Measurements from ENCODE around the gene SEBOX. TPM values are rescaled to one million over a fixed set of nuclear protein-coding genes. Genes with fewer than 3 reads are reported as not detected.

The SEBOX gene
- total RNA-seq, 5 donors from 2014 or later (not counting 1 experiment from before 2014, with no cell fraction given), result not detected

- POLR2A ChIA-PET, result no interaction called here
- Mint-ChIP-seq H3K4me1 (peaks cover 0 to 6% (median 4%) of the 10 kb centered on the region in 3 donors), H3K9me3 (no peaks in the 10 kb centered on the region), H3K4me3 (no peak overlapping the region), H3K36me3 (peaks cover 24% of the 10 kb centered on the region), H3K27me3 (no peaks in the 10 kb centered on the region), H3K27ac (no peak overlapping the region)
- no peaks in the 10 kb centered on the region for H3K27me3 ChIP-seq (replicated peaks in 1 of 2; ENCODE audit: control insufficient read depth in 2 of 2, extremely low read depth in 1 of 2, insufficient read depth in 2 of 2, low read length in 1 of 2)
- no peak for DNase-seq
- H3K36me3 ChIP-seq (ENCODE audit: control insufficient read depth in 2 of 2, extremely low read depth in 1 of 2, insufficient read depth in 1 of 2, low read length in 1 of 2), result peaks cover 7 to 44% of the 10 kb centered on the region in 2 donors
- CTCF ChIA-PET, result no interaction called here
- ATAC-seq (replicated peaks in 1 of 4), result no peak
- H3K9me3 ChIP-seq, result no peaks in the 10 kb centered on the region
- 80% methylated on average over 2 of the region's 3 CpGs for WGBS (ENCODE audit: insufficient coverage)
- H3K4me1 ChIP-seq (ENCODE audit: control insufficient read depth in 1 of 2, extremely low read depth in 1 of 2, insufficient read depth in 2 of 2, low read length in 2 of 2), result no peaks in the 10 kb centered on the region
- H3K4me3 ChIP-seq (ENCODE audit: control insufficient read depth in 1 of 2, extremely low read depth in 1 of 2, low read length in 1 of 2), result no peak overlapping the region
- H3K27ac ChIP-seq (ENCODE audit: low read length), result no peak overlapping the region
Measured at GRCh38 chr17:28327709-28328108, 37.3 kb downstream of the SEBOX start.

GRCh38 chr17:28327031-28327607 is 37.9 kb downstream of the SEBOX start:
- no peak overlapping the region for H3K27ac ChIP-seq (ENCODE audit: low read length)
- peaks cover 0 to 2% (median 1%) of the 10 kb centered on the region in 3 donors for H3K4me1 Mint-ChIP-seq
- ChIA-PET CTCF (no interaction called here), POLR2A (no interaction called here)
- H3K4me3 Mint-ChIP-seq, result no peak overlapping the region
- peaks cover 24% of the 10 kb centered on the region for H3K36me3 Mint-ChIP-seq
- no peak overlapping the region for H3K27ac Mint-ChIP-seq
- DNase-seq (no peak), ATAC-seq (replicated peaks in 1 of 4) (no peak)
- WGBS (ENCODE audit: insufficient coverage), result 100% methylated on average over 2 of the region's 9 CpGs
- H3K27me3 Mint-ChIP-seq, result no peaks in the 10 kb centered on the region
- H3K9me3 Mint-ChIP-seq, result no peaks in the 10 kb centered on the region
- no peaks in the 10 kb centered on the region for H3K9me3 ChIP-seq
- no peaks in the 10 kb centered on the region for H3K27me3 ChIP-seq (replicated peaks in 1 of 2; ENCODE audit: control insufficient read depth in 2 of 2, extremely low read depth in 1 of 2, insufficient read depth in 2 of 2, low read length in 1 of 2)
- H3K36me3 ChIP-seq (ENCODE audit: control insufficient read depth in 2 of 2, extremely low read depth in 1 of 2, insufficient read depth in 1 of 2, low read length in 1 of 2), result peaks cover 6 to 43% of the 10 kb centered on the region in 2 donors
- no peak overlapping the region for H3K4me3 ChIP-seq (ENCODE audit: control insufficient read depth in 1 of 2, extremely low read depth in 1 of 2, low read length in 1 of 2)
- H3K4me1 ChIP-seq (ENCODE audit: control insufficient read depth in 1 of 2, extremely low read depth in 1 of 2, insufficient read depth in 2 of 2, low read length in 2 of 2), result no peaks in the 10 kb centered on the region

GRCh38 chr17:28326114-28326513 is 38.9 kb downstream of the SEBOX start:
- Histone ChIP-seq H3K27ac (ENCODE audit: low read length) (no peak overlapping the region), H3K36me3 (ENCODE audit: control insufficient read depth in 2 of 2, extremely low read depth in 1 of 2, insufficient read depth in 1 of 2, low read length in 1 of 2) (peaks cover 3 to 33% of the 10 kb centered on the region in 2 donors), H3K9me3 (no peaks in the 10 kb centered on the region), H3K4me3 (ENCODE audit: control insufficient read depth in 1 of 2, extremely low read depth in 1 of 2, low read length in 1 of 2) (no peak overlapping the region), H3K27me3 (replicated peaks in 1 of 2; ENCODE audit: control insufficient read depth in 2 of 2, extremely low read depth in 1 of 2, insufficient read depth in 2 of 2, low read length in 1 of 2) (no peaks in the 10 kb centered on the region), H3K4me1 (ENCODE audit: control insufficient read depth in 1 of 2, extremely low read depth in 1 of 2, insufficient read depth in 2 of 2, low read length in 2 of 2) (no peaks in the 10 kb centered on the region)
- peaks cover 21% of the 10 kb centered on the region for H3K36me3 Mint-ChIP-seq
- 100% methylated on average over 5 of the region's 7 CpGs for WGBS (ENCODE audit: insufficient coverage)
- H3K27ac Mint-ChIP-seq, result no peak overlapping the region
- no peaks in the 10 kb centered on the region for H3K27me3 Mint-ChIP-seq
- peaks cover 0 to 2% (median 0%) of the 10 kb centered on the region in 3 donors for H3K4me1 Mint-ChIP-seq
- no peak overlapping the region for H3K4me3 Mint-ChIP-seq
- ChIA-PET CTCF (no interaction called here), POLR2A (no interaction called here)
- DNase-seq (no peak), ATAC-seq (replicated peaks in 1 of 4) (no peak)
- H3K9me3 Mint-ChIP-seq, result no peaks in the 10 kb centered on the region

GRCh38 chr17:28325211-28325610 is 39.8 kb downstream of the SEBOX start:
- H3K36me3 ChIP-seq (ENCODE audit: control insufficient read depth in 2 of 2, extremely low read depth in 1 of 2, insufficient read depth in 1 of 2, low read length in 1 of 2), result peaks cover 0 to 24% of the 10 kb centered on the region in 2 donors
- DNase-seq, result no peak
- Mint-ChIP-seq H3K36me3 (peaks cover 15% of the 10 kb centered on the region), H3K9me3 (no peaks in the 10 kb centered on the region), H3K27me3 (no peaks in the 10 kb centered on the region), H3K4me1 (peaks cover 2 to 6% (median 4%) of the 10 kb centered on the region in 3 donors), H3K4me3 (no peak overlapping the region), H3K27ac (no peak overlapping the region)
- ChIA-PET CTCF (no interaction called here), POLR2A (interaction anchor here in 1 of 2 donors (0.6 kb wide), 1 partner anchor 18 kb away, joined by 4 read pairs; no protein-coding TSS in a partner anchor)
- no peaks in the 10 kb centered on the region for H3K9me3 ChIP-seq
- no peak overlapping the region for H3K4me3 ChIP-seq (ENCODE audit: control insufficient read depth in 1 of 2, extremely low read depth in 1 of 2, low read length in 1 of 2)
- 100% methylated on average over 4 of the region's 5 CpGs for WGBS (ENCODE audit: insufficient coverage)
- H3K27ac ChIP-seq (ENCODE audit: low read length), result no peak overlapping the region
- H3K27me3 ChIP-seq (replicated peaks in 1 of 2; ENCODE audit: control insufficient read depth in 2 of 2, extremely low read depth in 1 of 2, insufficient read depth in 2 of 2, low read length in 1 of 2), result no peaks in the 10 kb centered on the region
- no peaks in the 10 kb centered on the region for H3K4me1 ChIP-seq (ENCODE audit: control insufficient read depth in 1 of 2, extremely low read depth in 1 of 2, insufficient read depth in 2 of 2, low read length in 2 of 2)
- no peak for ATAC-seq (replicated peaks in 1 of 4)

- 88% methylated on average over 1 of the region's 3 CpGs for WGBS (ENCODE audit: insufficient coverage)
- Mint-ChIP-seq H3K4me1 (peaks cover 6 to 11% (median 9%) of the 10 kb centered on the region in 3 donors), H3K36me3 (peaks cover 15% of the 10 kb centered on the region), H3K27me3 (no peaks in the 10 kb centered on the region), H3K9me3 (no peaks in the 10 kb centered on the region), H3K27ac (no peak overlapping the region), H3K4me3 (no peak overlapping the region)
- Histone ChIP-seq H3K9me3 (no peaks in the 10 kb centered on the region), H3K27me3 (replicated peaks in 1 of 2; ENCODE audit: control insufficient read depth in 2 of 2, extremely low read depth in 1 of 2, insufficient read depth in 2 of 2, low read length in 1 of 2) (no peaks in the 10 kb centered on the region), H3K27ac (ENCODE audit: low read length) (no peak overlapping the region), H3K4me3 (ENCODE audit: control insufficient read depth in 1 of 2, extremely low read depth in 1 of 2, low read length in 1 of 2) (no peak overlapping the region), H3K36me3 (ENCODE audit: control insufficient read depth in 2 of 2, extremely low read depth in 1 of 2, insufficient read depth in 1 of 2, low read length in 1 of 2) (peaks cover 0 to 21% of the 10 kb centered on the region in 2 donors), H3K4me1 (ENCODE audit: control insufficient read depth in 1 of 2, extremely low read depth in 1 of 2, insufficient read depth in 2 of 2, low read length in 2 of 2) (peaks cover 0 to 1% of the 10 kb centered on the region in 2 experiments)
- CTCF ChIA-PET, result no interaction called here
- DNase-seq, result no peak
- POLR2A ChIA-PET, result no interaction called here
- ATAC-seq (replicated peaks in 1 of 4), result no peak
Measured at GRCh38 chr17:28324781-28325180, 40.2 kb downstream of the SEBOX start.

GRCh38 chr17:28324267-28324745 is 40.7 kb downstream of the SEBOX start:
- Mint-ChIP-seq H3K9me3 (no peaks in the 10 kb centered on the region), H3K36me3 (peaks cover 15% of the 10 kb centered on the region), H3K27ac (no peak overlapping the region), H3K27me3 (no peaks in the 10 kb centered on the region), H3K4me3 (no peak overlapping the region), H3K4me1 (peaks cover 11 to 15% (median 13%) of the 10 kb centered on the region in 3 donors)
- no peak overlapping the region for H3K4me3 ChIP-seq (ENCODE audit: control insufficient read depth in 1 of 2, extremely low read depth in 1 of 2, low read length in 1 of 2)
- no peak for ATAC-seq (replicated peaks in 1 of 4)
- peaks cover 0 to 18% of the 10 kb centered on the region in 2 donors for H3K36me3 ChIP-seq (ENCODE audit: control insufficient read depth in 2 of 2, extremely low read depth in 1 of 2, insufficient read depth in 1 of 2, low read length in 1 of 2)
- CTCF ChIA-PET, result no interaction called here
- H3K4me1 ChIP-seq (ENCODE audit: control insufficient read depth in 1 of 2, extremely low read depth in 1 of 2, insufficient read depth in 2 of 2, low read length in 2 of 2), result peaks cover 3 to 6% of the 10 kb centered on the region in 2 experiments
- H3K27ac ChIP-seq (ENCODE audit: low read length), result no peak overlapping the region
- H3K27me3 ChIP-seq (replicated peaks in 1 of 2; ENCODE audit: control insufficient read depth in 2 of 2, extremely low read depth in 1 of 2, insufficient read depth in 2 of 2, low read length in 1 of 2), result no peaks in the 10 kb centered on the region
- WGBS (ENCODE audit: insufficient coverage), result 100% methylated on average over 2 of the region's 5 CpGs
- POLR2A ChIA-PET, result no interaction called here
- DNase-seq, result no peak
- no peaks in the 10 kb centered on the region for H3K9me3 ChIP-seq

All from T-cell (primary cell).